DOHH2 (cell line): ENCODE measurements around the gene GNG12.

Source experiments
- H3F3A ChIP-seq: fragments of 200-600 bp; sonication (generic), shearing (Covaris generic); 2 replicates; pipeline ENCODE4 v1.6.0; 2016; ENCODE audit warnings: antibody characterized with exemption, mild to moderate bottlenecking; ENCODE audit not compliant: control insufficient read depth, insufficient read depth
- H3K27ac ChIP-seq: fragments of 200-600 bp; sonication (generic); 2 replicates; pipeline ENCODE4 v1.5.1; 2014; ENCODE audit warnings: low read depth, mild to moderate bottlenecking, low read length, moderate library complexity
- H3K27me3 ChIP-seq: fragments of 200-600 bp; sonication (generic); 2 replicates; pipeline ENCODE4 v1.6.1; 2014; ENCODE audit warnings: mild to moderate bottlenecking, low read length, mixed read lengths; ENCODE audit not compliant: control insufficient read depth
- H3K36me3 ChIP-seq: fragments of 200-600 bp; sonication (generic); 2 replicates; pipeline ENCODE4 v1.6.1; 2014; ENCODE audit warnings: mild to moderate bottlenecking, low read length, moderate library complexity, mixed read lengths; ENCODE audit not compliant: control insufficient read depth
- H3K4me1 ChIP-seq: fragments of 200-600 bp; sonication (generic); 2 replicates; pipeline ENCODE4 v1.6.1; 2014; ENCODE audit warnings: mild to moderate bottlenecking, low read length, mixed read lengths; ENCODE audit not compliant: control insufficient read depth
- H3K4me2 ChIP-seq: fragments of 200-600 bp; sonication (generic); 2 replicates; pipeline ENCODE4 v1.6.0; 2014; ENCODE audit warnings: mild to moderate bottlenecking, low read length, moderate library complexity
- H3K4me3 ChIP-seq: fragments of 200-600 bp; sonication (generic); 2 replicates; pipeline ENCODE4 v1.5.1; 2014; ENCODE audit warnings: mild to moderate bottlenecking, low read length, mixed read lengths
- H3K79me2 ChIP-seq: fragments of 200-600 bp; sonication (generic); 2 replicates; pipeline ENCODE4 v1.6.1; 2014; ENCODE audit warnings: mild to moderate bottlenecking, low read length, mixed read lengths; ENCODE audit not compliant: control insufficient read depth
- H3K9me2 ChIP-seq: fragments of 200-600 bp; sonication (generic); replicated peaks from 2 replicates; pipeline ENCODE4 v1.6.1; 2014; ENCODE audit warnings: mild to moderate bottlenecking, low read length, mixed read lengths; ENCODE audit not compliant: control insufficient read depth
- H3K9me3 ChIP-seq: fragments of 200-600 bp; sonication (generic); 2 replicates; pipeline ENCODE4 v1.6.1; 2014; ENCODE audit warnings: antibody characterized with exemption, low read length, mixed read lengths; ENCODE audit not compliant: control insufficient read depth, insufficient read depth
- H4K20me1 ChIP-seq: fragments of 200-600 bp; sonication (generic); 2 replicates; pipeline ENCODE4 v1.6.0; 2014; ENCODE audit warnings: low read depth, mild to moderate bottlenecking, antibody characterized with exemption, low read length, moderate library complexity; ENCODE audit not compliant: control insufficient read depth, insufficient read depth
- EZH2phosphoT487 ChIP-seq: fragments of 200-600 bp; sonication (generic); IDR thresholded peaks from 2 replicates; pipeline ENCODE4 v1.6.1; 2017; ENCODE audit warnings: borderline replicate concordance, mild to moderate bottlenecking, antibody characterized with exemption, low read length, moderate library complexity, mixed read lengths
- TF ChIP-seq, protein P1 (sequence below): fragments of 200-600 bp; sonication (generic); IDR thresholded peaks from one replicate; pipeline ENCODE4 v1.5.1; 2014; ENCODE audit warnings: antibody characterized with exemption, mild to moderate bottlenecking, low read depth, low read length; ENCODE audit not compliant: poor library complexity, severe bottlenecking

The GNG12 gene

DNA sequence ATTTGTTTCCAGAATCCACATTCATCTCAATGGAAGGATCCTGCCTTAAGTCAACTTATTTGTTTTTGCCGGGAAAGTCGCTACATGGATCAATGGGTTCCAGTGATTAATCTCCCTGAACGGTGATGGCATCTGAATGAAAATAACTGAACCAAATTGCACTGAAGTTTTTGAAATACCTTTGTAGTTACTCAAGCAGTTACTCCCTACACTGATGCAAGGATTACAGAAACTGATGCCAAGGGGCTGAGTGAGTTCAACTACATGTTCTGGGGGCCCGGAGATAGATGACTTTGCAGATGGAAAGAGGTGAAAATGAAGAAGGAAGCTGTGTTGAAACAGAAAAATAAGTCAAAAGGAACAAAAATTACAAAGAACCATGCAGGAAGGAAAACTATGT, 145.6 kb downstream of the GNG12 start:
- TF ChIP-seq, protein P1, sequence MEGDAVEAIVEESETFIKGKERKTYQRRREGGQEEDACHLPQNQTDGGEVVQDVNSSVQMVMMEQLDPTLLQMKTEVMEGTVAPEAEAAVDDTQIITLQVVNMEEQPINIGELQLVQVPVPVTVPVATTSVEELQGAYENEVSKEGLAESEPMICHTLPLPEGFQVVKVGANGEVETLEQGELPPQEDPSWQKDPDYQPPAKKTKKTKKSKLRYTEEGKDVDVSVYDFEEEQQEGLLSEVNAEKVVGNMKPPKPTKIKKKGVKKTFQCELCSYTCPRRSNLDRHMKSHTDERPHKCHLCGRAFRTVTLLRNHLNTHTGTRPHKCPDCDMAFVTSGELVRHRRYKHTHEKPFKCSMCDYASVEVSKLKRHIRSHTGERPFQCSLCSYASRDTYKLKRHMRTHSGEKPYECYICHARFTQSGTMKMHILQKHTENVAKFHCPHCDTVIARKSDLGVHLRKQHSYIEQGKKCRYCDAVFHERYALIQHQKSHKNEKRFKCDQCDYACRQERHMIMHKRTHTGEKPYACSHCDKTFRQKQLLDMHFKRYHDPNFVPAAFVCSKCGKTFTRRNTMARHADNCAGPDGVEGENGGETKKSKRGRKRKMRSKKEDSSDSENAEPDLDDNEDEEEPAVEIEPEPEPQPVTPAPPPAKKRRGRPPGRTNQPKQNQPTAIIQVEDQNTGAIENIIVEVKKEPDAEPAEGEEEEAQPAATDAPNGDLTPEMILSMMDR: no peak
- TF ChIP-seq EZH2phosphoT487: no peak
- peaks cover 18% of the 10 kb centered on the region; the same call in 1 of the 2 replicates for H3F3A ChIP-seq
- peaks cover 17% of the 10 kb centered on the region for H3K4me1 ChIP-seq
- H3K36me3 ChIP-seq: peaks cover 43% of the 10 kb centered on the region
- peaks cover 23% of the 10 kb centered on the region for H3K79me2 ChIP-seq
- H3K27ac ChIP-seq: no peak overlapping the region
- H3K4me3 ChIP-seq: no peak overlapping the region
- no peak overlapping the region; the same call in 1 of the 2 replicates for H3K4me2 ChIP-seq
- peaks cover 8% of the 10 kb centered on the region; the same call in 1 of the 2 replicates for H4K20me1 ChIP-seq
- H3K9me2 ChIP-seq: no peaks in the 10 kb centered on the region
- H3K27me3 ChIP-seq: no peaks in the 10 kb centered on the region
- no peaks in the 10 kb centered on the region for H3K9me3 ChIP-seq

DNA sequence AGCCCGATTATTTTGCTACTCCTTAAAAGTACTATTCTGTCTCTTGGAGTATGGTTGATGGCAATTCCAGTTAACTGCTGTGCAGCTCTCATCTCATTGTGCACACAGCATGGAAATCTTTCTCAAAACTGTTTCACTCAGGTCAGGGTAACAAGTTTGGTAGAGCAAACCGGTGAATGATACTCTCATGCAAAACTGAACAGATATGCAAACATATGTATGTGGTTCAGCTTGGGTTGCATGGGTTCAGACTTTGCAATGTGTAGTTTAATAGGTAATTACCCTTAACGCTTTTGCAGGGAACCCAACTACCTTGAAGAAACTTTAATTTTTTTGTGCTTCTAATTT, 146.1 kb downstream of the GNG12 start:
- H3K9me2 ChIP-seq: no peaks in the 10 kb centered on the region
- H3K4me2 ChIP-seq: peak overlapping the region; percentile 86
- H3K4me3 ChIP-seq: peak overlapping the region; percentile 77
- peaks cover 18% of the 10 kb centered on the region; the same call in 1 of the 2 replicates for H3F3A ChIP-seq
- H3K27me3 ChIP-seq: no peaks in the 10 kb centered on the region
- H3K9me3 ChIP-seq: no peaks in the 10 kb centered on the region
- H3K79me2 ChIP-seq: peaks cover 23% of the 10 kb centered on the region
- H3K36me3 ChIP-seq: peaks cover 43% of the 10 kb centered on the region
- H3K4me1 ChIP-seq: peaks cover 17% of the 10 kb centered on the region
- H3K27ac ChIP-seq: no peak overlapping the region
- no peak for TF ChIP-seq EZH2phosphoT487
- TF ChIP-seq, protein P1: no peak
- peaks cover 8% of the 10 kb centered on the region; the same call in 1 of the 2 replicates for H4K20me1 ChIP-seq

DNA sequence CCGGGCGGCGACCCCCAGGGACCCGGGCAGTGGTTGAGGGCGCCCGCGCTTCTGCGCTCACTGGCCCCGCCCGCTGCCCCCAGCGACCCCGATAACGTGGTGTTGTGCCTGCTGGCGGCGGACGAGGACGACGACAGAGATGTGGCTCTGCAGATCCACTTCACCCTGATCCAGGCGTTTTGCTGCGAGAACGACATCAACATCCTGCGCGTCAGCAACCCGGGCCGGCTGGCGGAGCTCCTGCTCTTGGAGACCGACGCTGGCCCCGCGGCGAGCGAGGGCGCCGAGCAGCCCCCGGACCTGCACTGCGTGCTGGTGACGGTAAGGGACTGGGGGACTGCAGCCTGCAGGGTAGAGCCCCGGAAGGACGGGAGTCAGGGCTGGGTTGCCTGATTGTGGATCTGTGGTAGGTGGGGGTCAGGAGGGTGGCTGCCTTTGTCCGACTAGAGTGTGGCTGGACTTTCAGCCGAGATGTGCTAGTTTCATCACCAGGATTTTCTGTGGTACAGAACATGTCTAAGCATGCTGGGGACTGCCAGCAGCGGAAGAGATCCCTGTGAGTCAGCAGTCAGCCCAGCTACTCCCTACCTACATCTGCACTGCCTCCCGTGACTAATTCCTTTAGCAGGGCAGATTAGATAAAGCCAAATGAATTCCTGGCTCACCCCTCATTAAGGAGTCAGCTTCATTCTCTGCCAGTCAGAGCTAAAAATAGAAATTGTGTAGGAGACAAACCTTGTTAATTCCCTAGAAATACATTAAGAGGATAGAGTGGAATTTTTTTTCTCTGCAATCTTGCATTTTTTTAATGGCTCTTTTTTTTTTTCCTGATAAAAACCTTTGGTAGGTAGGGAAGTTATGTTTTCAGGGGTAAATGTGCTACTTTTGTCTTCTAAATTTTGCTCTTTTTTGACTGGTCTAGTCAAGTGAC, 146.7 kb downstream of the GNG12 start:
- Histone ChIP-seq H4K20me1 (peaks cover 8% of the 10 kb centered on the region; the same call in 1 of the 2 replicates), H3K9me3 (no peaks in the 10 kb centered on the region), H3F3A (peaks cover 18% of the 10 kb centered on the region; the same call in 1 of the 2 replicates), H3K27ac (peak overlapping the region; percentile 46), H3K4me2 (peak overlapping the region; percentile 86), H3K79me2 (peaks cover 23% of the 10 kb centered on the region), H3K36me3 (peaks cover 43% of the 10 kb centered on the region), H3K4me3 (peak overlapping the region; percentile 77), H3K9me2 (no peaks in the 10 kb centered on the region), H3K27me3 (no peaks in the 10 kb centered on the region), H3K4me1 (peaks cover 17% of the 10 kb centered on the region)
- no peak for TF ChIP-seq EZH2phosphoT487
- TF ChIP-seq, protein P1: peak; percentile 23
